ENCODE results near the gene HLA-E. TPM values are rescaled to one million over a fixed set of nuclear protein-coding genes. Genes with fewer than 3 reads are reported as not detected.
A peak's percentile ranks its signal among the peaks of the same experiment; 100 is the strongest.
"Not testable (repeated sequence)": the region's sequence is repeated elsewhere in the genome, so short reads cannot be mapped to it uniquely, and the experiment has no call there.

Gene HLA-E
- total RNA-seq, 1 experiment from 2014 or later: 47.0 TPM

GRCh38 chr6:30490026-30490876 is 942 bp downstream of the HLA-E start:
- no peaks in the 10 kb centered on the region for H3K27me3 Mint-ChIP-seq (ENCODE audit: insufficient read depth, unreplicated experiment)
- H3K4me3 ChIP-seq (ENCODE audit: low read depth, low read length): peak overlapping the region; percentile 88
- CTCF ChIA-PET: interaction anchor here (0.5 kb wide), 1 partner anchor 45 kb away, joined by 4 read pairs; no protein-coding TSS in a partner anchor
- intact Hi-C loops (cut with micrococcal nuclease; ENCODE audit: unreplicated experiment): no loop called here
- H3K27me3 ChIP-seq (replicated peaks; ENCODE audit: control insufficient read depth, insufficient read depth, low read length): no peaks in the 10 kb centered on the region
- H3K36me3 ChIP-seq (ENCODE audit: control insufficient read depth, insufficient read depth, low read length): peaks cover 3% of the 10 kb centered on the region
- peak overlapping the region; percentile 91 for H3K27ac Mint-ChIP-seq (ENCODE audit: unreplicated experiment)
- BruUV-seq (replicated peaks): no TSS peak
- POLR2A ChIA-PET: no interaction called here
- DNase-seq: peak in 1 of 2 experiments; percentile 57
- H3K9me3 ChIP-seq: no peaks in the 10 kb centered on the region
- H3K4me1 Mint-ChIP-seq (ENCODE audit: low read depth, unreplicated experiment): no peaks in the 10 kb centered on the region
- H3K36me3 Mint-ChIP-seq (ENCODE audit: insufficient read depth, unreplicated experiment): peaks cover 31% of the 10 kb centered on the region
- no peaks in the 10 kb centered on the region for H3K4me1 ChIP-seq
- H3K4me3 Mint-ChIP-seq (ENCODE audit: unreplicated experiment): peak overlapping the region; percentile 85
- no peaks in the 10 kb centered on the region for H3K9me3 Mint-ChIP-seq (ENCODE audit: unreplicated experiment)
- TF ChIP-seq CTCF (IDR thresholded peaks at IDR 0.05; ENCODE audit: insufficient read depth in 1 of 2, low read depth in 1 of 2, low read length in 1 of 2, severe bottlenecking in 1 of 2, unreplicated experiment in 1 of 2): no peak

- H3K4me3 Mint-ChIP-seq (ENCODE audit: unreplicated experiment); H3K9me3 ChIP-seq; H3K9me3 Mint-ChIP-seq (ENCODE audit: unreplicated experiment); H3K4me1 Mint-ChIP-seq (ENCODE audit: low read depth, unreplicated experiment); H3K36me3 ChIP-seq (ENCODE audit: control insufficient read depth, insufficient read depth, low read length); BruUV-seq (replicated peaks); POLR2A ChIA-PET; H3K27me3 ChIP-seq (replicated peaks; ENCODE audit: control insufficient read depth, insufficient read depth, low read length); H3K27ac Mint-ChIP-seq (ENCODE audit: unreplicated experiment); DNase-seq; intact Hi-C loops (cut with micrococcal nuclease; ENCODE audit: unreplicated experiment); H3K4me1 ChIP-seq; H3K27me3 Mint-ChIP-seq (ENCODE audit: insufficient read depth, unreplicated experiment); H3K4me3 ChIP-seq (ENCODE audit: low read depth, low read length): not testable (repeated sequence)
- H3K36me3 Mint-ChIP-seq (ENCODE audit: insufficient read depth, unreplicated experiment): peaks cover 31% of the 10 kb centered on the region
- CTCF ChIA-PET: interaction anchor here (0.6 kb wide), 1 partner anchor 187 kb away, joined by 4 read pairs; no protein-coding TSS in a partner anchor
Measured at GRCh38 chr6:30491291-30491953, 2.1 kb downstream of the HLA-E start.

GRCh38 chr6:30491991-30492952 is 3.0 kb downstream of the HLA-E start:
- CTCF ChIA-PET: no interaction called here
- intact Hi-C loops (cut with micrococcal nuclease; ENCODE audit: unreplicated experiment): no loop called here

More at GRCh38 chr6:30491991-30492952, 3.0 kb downstream of the HLA-E start:
- no peak for DNase-seq
- H3K9me3 ChIP-seq: no peaks in the 10 kb centered on the region
- no peak for TF ChIP-seq CTCF (IDR thresholded peaks at IDR 0.05; ENCODE audit: insufficient read depth in 1 of 2, low read depth in 1 of 2, low read length in 1 of 2, severe bottlenecking in 1 of 2, unreplicated experiment in 1 of 2)
- Mint-ChIP-seq H3K4me3 (ENCODE audit: unreplicated experiment) (no peak overlapping the region), H3K4me1 (ENCODE audit: low read depth, unreplicated experiment) (no peaks in the 10 kb centered on the region), H3K36me3 (ENCODE audit: insufficient read depth, unreplicated experiment) (peaks cover 31% of the 10 kb centered on the region), H3K9me3 (ENCODE audit: unreplicated experiment) (no peaks in the 10 kb centered on the region), H3K27me3 (ENCODE audit: insufficient read depth, unreplicated experiment) (no peaks in the 10 kb centered on the region), H3K27ac (ENCODE audit: unreplicated experiment) (no peak overlapping the region)
- H3K36me3 ChIP-seq (ENCODE audit: control insufficient read depth, insufficient read depth, low read length): peaks cover 3% of the 10 kb centered on the region
- POLR2A ChIA-PET: no interaction called here
- no peaks in the 10 kb centered on the region for H3K27me3 ChIP-seq (replicated peaks; ENCODE audit: control insufficient read depth, insufficient read depth, low read length)
- no peak overlapping the region for H3K4me3 ChIP-seq (ENCODE audit: low read depth, low read length)
- H3K4me1 ChIP-seq: no peaks in the 10 kb centered on the region
- no TSS peak for BruUV-seq (replicated peaks)
